ENCODE measurements around the gene TNFSF15.
A peak's percentile ranks its signal among the peaks of the same experiment; 100 is the strongest.

Gene TNFSF15

DNA sequence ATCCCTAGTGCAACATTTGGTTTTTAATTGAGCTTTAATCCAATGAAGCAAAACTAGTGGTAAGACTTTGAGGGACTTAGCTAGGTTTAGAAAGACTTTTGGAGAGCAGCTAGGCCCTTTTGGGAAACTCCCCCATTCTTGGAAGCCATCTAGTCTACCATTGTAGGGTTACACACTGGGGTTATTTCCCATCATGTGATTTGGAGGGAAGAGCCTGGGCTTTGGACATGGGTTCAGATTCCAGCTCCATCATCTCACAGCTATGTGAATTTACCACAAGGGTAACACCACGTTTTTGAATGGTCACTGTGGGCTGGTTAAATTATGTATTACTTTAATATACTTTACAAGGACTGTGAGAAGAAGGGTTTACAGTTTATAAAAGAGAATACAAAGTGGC, 18.3 kb upstream of the TNFSF15 start:
- no peak for DNase-seq

DNA sequence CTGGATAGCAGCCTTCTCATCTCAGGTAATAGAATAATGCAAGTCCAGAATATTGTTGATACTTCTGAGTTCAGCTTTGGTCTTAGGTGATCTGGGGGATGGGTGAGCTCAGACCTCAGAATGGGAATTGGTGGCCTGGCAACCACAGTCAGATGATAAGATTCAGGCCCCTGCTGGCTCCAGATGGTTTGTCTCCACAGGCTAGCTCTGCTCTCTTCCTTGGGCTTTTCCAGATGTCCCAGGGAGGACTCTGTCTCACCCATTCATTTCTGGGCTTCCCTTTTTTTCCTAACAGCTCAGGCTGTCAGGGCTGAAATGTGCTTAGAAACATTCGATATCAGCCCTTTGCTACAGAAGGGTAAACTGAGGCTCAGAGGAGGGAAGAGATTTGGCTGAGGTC, 17.6 kb upstream of the TNFSF15 start:
- no peak for DNase-seq

DNA sequence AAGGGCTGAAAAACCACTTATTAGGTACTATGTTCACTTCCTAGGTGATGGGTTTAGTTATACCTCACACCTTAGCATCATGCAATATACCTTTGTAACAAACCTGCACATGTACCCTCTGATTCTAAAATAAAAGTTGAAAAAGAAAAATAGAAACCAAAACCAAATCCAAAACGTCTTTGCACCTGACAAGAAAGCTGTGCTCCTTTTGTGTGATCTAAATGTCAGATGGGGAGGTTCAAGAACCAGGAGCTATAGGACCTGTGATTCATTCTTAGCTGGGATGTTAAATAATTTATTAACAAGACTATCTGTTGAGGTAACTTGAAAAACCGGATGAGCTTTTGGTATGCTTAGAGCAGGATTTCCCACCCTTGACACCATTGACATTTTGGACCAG, 16.9 kb upstream of the TNFSF15 start:
- no peak for DNase-seq

DNA sequence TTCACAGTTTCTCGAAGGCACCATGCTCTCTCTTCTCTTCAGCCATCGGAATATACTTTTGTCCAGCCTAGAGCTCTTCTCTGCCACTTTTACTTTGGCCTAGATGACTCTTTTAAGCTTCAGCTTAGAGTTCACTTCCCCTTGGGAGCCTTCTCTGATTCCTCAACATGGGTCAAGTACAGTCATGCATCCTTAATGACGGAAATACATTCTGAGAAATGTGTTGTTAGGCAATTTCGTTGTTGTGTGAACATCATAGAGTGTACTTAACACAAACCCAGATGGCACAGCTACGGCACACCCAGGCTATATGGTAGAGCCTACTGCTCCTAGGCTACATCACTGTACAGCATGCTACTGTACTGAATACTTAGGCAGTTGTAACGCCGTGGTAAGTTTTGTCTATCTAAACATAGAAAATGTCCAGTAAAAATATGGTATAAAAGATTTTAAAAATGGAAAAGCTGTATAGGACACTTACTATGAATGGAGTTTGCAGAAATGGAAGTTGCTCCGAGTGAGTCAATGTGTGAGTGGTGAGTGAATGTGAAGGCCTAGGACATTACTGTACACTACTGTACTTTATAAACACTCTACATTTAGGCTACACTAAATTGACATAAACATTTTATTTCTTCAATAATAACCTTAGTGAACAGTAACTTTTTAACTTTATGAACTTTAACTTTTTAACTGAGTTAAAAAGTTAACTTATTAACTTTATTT, 15.1 kb upstream of the TNFSF15 start:
- DNase-seq, result no peak

DNA sequence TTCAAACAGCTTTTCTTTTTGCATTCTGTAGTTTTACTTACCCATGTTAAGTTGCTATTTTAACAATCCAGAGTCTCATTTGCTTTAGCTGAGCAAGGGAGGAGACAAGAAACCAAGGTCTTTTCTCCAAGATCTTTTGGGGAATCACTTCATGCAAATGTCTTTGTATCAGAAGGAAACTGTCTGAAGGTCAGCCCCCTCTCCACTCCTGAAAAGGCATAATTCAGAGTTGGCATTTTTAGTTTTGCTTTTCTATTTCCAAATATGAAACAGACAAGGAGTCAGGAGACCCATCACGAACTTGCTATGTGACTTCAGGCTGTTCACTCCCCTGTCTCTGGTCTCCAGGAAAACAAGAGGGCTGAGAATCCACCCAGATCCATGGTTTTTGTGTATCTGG, 12.3 kb upstream of the TNFSF15 start:
- DNase-seq, result no peak

DNA sequence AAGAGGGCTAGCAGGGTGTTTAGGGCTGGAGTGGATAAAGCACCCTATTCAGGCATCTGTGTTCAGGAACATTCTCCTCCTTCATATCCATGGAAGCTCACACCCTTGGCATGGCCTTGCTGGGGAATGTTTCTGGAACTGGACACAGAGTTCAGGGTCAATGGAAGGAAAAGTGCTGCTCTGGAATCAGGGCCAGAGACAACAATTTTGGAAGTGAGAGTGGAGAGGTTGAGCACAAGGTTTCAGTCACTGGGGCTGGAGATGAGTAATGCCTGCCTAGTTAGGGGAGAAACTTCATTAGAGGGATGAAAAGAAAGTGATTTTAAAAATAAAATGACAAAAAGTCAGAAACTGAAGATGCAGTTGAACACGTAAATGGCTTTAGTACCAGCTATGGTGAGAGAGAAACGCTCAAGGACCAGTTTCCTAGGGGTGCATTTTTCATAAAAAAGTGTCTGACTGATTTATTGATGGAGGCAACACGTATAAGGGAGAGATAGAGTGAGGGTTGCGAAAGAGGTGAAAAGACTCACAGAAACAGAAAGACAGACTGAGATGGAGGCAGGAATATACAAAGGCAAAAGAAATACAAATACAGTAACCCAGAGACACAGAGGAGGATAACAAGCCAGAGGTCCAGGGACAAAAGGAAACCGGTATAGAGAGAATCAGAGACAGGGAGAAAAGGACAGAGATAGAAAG, 8.0 kb upstream of the TNFSF15 start:
- peak in 1 of 2 experiments; percentile 26 for DNase-seq

DNA sequence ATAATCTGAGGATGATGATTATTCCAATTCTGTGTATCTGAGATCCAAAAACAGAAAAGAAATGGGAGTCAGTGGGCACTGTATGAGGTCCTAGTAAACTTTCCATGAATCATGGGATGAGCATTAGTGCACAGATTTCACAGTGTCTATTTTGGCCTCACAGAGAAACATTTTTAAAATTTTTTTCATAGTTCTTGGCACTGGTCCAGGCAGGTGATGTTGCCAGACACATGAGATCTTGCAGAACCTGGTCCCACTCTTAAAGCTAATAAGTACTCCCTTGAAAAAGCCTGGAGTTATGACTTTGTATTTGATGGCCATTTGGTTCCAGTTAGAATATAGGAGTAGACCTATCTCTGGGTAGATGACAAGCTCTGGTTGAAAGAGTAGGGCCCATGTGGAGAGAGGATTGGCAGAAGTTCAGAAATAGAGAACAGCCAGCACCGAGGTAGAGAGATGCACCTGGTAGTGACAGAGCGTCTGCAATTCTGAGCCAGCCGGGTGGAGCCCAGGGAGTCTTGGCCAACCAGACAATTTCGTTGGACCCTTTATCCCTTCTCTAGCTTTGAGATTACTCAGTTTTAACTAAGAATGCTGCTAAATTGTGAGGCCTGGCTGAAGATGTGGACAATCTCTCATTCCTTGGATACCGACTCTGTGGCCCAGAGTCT, 6.3 kb upstream of the TNFSF15 start:
- DNase-seq, result no peak

DNA sequence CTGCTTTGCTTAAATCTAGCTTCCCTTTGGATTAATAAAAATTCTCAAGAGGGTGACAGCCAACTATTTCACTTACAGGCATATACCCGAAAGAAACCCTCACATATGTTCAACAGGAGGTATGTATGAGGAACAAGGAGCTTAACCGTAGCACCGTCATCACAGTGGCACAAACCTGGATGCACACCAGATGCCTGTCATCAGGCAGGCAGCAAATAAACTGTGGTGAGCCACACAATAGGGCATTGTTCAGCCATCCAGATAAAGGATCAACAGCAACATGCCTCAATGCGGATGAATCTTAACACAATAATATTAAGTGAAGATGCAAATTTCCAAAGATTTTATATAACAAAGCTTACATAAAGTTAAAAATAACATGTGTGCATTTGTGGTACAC, 5.5 kb upstream of the TNFSF15 start:
- no peak for DNase-seq

DNA sequence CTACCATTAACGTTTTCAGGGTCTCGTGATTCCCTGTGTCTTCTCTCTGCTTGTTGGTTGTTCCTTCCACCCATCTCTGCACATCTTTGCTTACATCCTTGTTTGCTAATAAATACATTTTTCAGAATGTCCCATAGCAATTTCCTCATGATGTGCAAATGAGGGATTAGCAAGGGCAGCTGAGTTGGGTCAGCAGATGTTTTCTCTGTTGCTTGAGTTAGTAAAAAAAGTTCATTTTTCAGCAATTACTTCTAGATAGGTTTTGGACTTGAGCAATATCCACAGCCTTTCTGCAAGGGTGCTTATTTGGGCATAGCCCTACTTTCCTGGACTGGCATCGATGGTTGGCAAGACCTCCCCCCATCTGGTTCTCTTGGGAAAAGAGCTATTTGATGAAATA, 4.8 kb upstream of the TNFSF15 start:
- no peak for DNase-seq

DNA sequence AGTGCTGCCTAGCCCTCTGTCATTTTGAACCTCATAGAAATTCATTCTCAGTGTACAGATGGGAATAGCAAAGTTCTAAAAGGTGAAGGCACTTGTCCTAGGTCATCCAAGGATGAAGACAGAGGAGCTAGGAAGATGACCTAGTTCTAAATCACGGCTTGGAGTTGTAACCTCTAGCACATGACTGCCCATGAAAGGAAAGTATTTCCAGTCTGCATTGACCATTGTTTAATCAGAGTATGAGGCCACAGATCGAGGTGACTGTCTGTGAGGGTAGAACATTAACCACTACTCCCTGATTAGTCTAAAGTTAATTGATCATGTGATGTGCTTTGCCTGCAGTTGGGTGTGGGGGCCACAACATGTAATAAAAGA, 674 bp upstream of the TNFSF15 start:
- no peak for DNase-seq

DNA sequence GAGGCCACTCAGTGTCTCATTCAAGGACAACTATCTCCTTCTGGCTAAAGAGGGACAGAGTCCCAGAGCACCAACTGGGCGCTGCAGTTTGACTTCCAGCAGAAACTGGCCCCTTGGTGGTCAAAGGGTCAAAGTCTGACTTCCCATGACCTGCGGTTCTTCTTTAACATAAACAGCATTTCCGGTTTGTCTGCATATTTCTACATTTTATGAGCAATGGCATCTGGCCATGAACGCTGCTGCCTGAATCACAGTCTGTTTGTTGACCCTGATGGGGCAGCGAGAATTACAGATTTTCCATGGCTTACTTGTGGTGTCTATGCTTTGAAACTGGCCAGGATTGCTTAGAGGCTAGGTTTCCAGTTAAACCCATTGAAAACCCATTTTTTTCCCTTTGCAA, 1.3 kb downstream of the TNFSF15 start:
- DNase-seq, result no peak

DNA sequence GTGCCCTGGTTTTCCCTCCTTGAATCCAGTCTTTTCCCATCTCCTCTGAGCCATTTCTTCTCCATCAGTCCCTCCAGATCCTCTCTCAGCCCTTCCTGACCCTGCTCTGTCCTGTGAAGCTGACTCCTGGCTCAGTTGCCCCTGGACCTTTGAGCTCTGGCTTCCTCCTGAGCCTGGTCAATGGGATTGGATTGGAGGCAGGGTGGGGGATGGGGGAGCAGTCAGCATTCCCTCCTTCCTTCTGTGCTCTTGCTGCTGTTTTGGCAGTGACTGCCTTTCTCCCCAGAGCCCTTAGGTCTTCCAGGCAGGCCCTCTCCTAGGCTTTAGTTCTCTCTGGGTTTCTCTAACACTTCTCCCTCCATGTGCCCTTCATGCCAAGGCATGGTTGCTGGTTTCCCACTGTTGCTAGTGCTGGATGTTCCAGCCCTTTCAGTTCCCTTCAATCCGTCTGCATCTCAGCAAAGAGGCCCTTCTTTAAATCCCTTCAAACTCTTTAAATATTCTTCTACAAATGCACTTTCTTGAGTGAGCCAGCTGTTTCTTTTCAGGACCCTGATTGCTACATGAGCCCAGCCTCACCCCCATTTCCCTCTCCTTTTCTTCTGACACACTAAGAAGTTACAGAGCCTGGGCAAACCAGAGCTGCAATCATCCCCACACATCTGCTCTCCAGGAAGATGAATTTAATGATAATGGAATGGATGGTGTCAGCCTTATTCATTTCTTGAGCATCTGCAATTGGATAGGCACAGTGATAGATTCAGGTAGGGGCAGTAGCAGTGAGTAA, 2.2 kb downstream of the TNFSF15 start:
- no peak for DNase-seq

DNA sequence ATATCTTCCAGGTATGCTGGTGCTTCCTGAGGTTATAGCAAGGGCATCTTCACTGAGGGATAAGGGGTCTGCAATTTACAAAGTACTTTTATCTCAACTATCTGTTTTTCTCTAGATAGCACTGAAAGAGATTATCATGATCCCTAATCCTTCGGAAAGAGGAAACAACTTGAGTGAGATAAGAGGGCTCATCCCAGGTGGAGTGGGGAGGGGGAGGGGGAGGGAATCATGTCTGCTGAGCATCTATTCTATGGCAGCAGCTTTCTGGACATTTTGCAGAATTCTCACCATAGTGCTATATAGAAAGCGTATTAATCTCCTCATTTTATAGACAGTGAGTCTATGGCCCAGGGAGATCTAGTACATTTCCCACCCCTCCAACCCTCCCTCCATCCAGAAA, 5.9 kb downstream of the TNFSF15 start:
- DNase-seq, result no peak

DNA sequence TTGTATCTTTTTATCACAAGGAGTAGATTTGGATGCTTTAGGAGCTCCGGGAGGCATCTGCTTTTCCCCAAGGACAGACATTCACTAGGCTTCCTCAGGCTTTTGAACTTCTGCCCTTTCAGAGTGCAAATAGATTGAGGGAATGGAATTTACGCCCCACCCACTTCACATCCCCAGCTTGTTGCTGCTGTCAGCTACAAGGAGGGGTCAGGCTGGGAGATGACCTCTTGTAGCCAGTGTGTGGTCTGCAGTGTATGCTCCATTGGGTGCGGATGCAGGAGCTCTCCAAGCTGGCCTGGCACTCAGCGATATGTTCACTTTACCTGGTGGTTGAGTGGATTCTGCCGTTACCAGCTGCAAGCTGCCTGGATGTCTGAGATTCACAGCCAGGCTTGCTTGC, 6.4 kb downstream of the TNFSF15 start:
- DNase-seq, result no peak

DNA sequence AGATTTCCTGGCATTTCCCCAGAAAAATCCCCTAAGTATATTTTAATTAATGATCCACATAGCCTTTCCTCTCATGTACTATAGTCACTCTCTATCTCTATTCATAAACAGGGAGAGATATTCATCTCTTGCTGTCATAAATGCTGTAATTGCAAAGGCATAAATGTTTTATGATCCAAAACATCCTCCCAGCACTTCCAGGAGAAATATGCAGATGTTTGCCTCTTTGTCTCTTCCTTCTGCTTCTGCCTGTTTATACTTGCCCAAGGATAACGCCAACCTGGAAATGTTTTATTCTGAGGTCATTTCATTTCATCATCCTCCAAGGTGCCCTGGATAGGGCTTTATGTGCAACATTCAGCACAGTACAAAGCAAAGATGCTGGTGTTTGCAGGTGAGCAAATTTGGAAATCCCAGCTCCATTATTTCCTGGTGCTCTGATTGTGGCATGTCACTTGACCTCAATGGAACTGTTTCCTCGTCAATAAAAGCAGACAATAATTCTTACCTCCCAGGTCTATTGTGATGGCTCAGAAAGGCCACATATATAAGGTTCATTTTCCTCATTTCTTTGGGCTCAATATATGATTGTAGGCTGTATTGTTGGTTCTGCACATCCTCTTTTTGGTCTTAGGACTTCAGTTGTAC, 6.9 kb downstream of the TNFSF15 start:
- no peak for DNase-seq

DNA sequence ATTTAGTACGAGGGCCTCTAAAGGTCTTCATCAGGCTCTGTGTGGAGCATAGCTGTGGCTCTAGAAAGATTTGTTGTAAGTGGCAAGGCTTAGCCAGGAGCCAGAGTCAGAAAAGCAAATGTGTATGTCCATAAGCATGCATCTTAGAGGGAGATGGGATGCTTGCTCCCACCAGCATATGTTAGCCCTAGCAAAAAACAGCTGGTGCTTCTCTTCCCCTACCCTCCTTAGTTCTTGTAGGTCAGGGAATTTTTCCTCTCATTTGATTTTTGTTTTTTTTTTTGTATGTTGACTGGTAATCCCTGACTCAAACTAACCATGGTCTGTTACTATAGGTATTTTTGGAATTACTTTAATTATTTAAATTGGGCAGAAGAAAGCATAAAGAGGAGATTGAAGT, 7.7 kb downstream of the TNFSF15 start:
- no peak for DNase-seq

DNA sequence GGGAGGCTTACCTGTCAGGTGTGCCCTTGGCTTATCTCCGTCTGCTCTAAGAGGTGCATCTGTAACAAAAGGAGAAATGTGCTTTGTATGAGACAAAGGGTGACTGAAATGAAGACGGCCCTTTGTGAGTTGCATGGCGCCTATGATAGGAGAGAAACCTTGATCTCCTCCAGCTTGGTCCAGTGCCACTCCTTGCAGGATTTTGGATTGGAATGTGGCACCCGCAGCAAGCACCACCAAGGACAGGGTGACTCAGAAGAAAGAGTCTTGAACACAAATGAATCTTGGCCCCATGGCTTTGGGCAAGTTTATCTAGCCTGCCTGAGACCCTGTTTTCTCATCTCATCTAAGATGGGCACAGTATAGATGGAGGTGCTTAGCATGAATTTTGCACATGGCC, 13.4 kb downstream of the TNFSF15 start:
- DNase-seq, result no peak

DNA sequence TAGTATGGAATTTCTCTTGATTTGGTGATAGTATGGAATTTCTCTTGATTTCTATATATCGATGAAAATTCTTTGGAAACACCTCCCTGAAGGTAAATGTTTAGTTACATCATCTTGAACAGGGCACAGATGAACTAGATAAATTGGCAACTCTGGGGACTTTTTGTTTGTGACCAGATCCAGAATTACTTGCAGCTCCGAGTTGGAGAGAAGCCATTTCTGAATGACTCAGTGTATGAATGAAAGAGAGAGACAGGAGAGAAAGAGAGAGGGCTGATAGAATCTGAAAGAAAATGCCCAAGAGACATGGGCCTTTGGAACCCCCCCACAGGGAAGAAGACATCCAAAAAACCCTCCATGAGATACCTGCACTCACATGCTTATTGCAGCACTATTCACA, 14.1 kb downstream of the TNFSF15 start:
- DNase-seq, result no peak

DNA sequence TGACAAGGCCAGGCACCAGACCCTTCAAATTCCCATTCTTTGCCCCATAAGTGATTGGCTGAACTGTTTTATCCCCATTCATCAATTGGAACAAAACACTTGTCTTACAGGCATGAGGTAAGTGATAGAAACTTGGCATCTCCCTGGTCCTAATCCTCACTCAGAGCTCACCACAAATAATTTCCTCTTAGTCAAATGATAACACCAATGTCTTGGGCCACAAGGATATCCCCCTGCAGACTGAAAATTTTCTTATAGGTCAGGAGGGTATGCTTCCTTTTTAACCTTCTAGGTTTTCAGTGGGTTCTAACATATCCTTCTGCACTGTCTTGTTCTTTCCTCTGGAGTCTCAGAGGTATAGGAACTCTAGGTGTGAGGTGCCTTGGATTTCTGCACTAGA, 14.5 kb downstream of the TNFSF15 start:
- DNase-seq, result no peak

DNA sequence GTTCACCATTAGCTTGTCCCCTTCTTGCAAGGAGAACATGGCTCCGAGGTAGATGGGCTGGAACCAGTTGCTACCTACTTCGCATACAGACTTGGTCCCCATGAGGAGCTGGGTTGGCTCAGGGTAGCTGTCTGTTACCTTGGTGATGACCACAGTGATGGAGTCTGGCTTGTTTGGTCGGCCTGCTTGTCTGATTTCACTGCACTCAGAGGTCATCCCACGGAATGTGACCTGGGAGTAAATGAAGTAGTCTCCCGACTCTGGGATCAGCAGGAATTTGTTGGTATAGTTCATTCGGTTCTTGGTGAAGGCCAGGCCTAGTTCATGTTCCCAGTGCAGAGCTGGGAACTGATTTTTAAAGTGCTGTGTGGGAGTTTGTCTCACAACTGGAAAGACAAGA, 15.3 kb downstream of the TNFSF15 start:
- no peak for DNase-seq

DNA sequence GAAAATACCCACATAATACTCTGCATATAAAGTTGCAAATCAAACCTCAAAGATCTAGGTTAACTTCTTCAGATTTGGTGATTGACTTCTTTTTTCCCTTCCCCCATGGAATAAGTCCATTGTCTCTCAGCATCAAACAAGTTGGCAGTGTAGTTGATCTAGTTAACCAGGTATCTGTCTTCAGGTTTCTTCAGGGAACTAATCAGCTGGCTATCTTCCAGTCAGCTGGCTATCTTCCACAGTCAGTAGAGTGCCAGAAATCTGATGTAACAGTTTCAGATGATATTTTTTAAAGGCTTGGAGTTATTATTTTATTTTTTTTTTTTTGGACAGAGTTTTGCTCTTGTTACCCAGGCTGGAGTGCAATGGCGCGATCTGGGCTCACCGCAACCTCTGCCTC, 16.8 kb downstream of the TNFSF15 start:
- no peak for DNase-seq

DNA sequence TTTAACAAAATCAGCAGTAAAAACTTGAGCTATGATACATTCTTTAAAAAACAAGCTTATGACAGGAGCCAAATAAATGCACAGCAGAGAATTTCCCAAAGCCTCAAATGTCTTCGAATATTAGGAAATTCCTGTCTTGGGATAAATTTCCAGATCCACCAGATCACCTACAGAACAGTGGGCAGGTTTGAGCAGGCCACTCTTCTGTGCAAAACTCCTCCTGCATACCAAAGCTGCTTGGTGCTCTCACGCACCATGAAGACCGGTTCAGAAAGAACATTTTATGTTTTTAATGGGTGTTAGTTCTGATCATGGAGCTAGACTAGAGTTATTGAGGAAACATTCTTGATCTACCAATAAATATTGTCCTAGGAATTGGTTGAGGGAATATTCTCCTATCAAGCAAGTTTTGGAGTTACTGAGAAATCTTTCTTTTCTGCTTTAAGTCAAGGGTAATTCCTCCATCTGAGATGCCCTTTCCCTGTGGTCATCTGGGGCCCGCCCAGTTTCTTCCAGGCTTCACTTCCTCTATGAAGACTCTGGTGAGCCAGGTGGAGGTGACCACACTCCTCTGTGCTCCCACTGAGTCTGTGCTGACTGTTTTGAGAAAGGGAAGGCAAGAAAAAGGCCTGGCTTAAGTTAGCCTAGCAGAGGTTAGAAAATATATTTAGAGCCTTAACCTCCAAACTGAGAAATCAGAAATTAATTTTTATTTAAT, 17.9 kb downstream of the TNFSF15 start:
- DNase-seq, result no peak

Measured in activated T-cell treated with anti-CD3 and anti-CD28 coated beads, Interleukin-2, amount 50 U/mL, for 48 hours (primary cell).